ENCODE measurements around the gene SIX6. TPM values are rescaled to one million over a fixed set of nuclear protein-coding genes. Genes with fewer than 3 reads are reported as not detected.

SIX6 gene
- total RNA-seq, 6 experiments from 2014 or later, result not detected

- ATAC-seq (peak in 2 of 4 donors; percentile 14 to 38), DNase-seq (no peak)
- peaks cover 8 to 33% of the 10 kb centered on the region in 2 donors for H3K27me3 ChIP-seq
- no peak overlapping the region for H3K4me3 ChIP-seq
- peaks cover 0 to 10% (median 0%) of the 10 kb centered on the region in 4 donors for H3K4me1 ChIP-seq
- no peaks in the 10 kb centered on the region for H3K36me3 ChIP-seq
- intact Hi-C loops (cut with DNase I), result no loop called here
- no peak for TF ChIP-seq POLR2A (IDR thresholded peaks at IDR 0.05)
- TF ChIP-seq, protein P1, sequence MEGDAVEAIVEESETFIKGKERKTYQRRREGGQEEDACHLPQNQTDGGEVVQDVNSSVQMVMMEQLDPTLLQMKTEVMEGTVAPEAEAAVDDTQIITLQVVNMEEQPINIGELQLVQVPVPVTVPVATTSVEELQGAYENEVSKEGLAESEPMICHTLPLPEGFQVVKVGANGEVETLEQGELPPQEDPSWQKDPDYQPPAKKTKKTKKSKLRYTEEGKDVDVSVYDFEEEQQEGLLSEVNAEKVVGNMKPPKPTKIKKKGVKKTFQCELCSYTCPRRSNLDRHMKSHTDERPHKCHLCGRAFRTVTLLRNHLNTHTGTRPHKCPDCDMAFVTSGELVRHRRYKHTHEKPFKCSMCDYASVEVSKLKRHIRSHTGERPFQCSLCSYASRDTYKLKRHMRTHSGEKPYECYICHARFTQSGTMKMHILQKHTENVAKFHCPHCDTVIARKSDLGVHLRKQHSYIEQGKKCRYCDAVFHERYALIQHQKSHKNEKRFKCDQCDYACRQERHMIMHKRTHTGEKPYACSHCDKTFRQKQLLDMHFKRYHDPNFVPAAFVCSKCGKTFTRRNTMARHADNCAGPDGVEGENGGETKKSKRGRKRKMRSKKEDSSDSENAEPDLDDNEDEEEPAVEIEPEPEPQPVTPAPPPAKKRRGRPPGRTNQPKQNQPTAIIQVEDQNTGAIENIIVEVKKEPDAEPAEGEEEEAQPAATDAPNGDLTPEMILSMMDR (IDR thresholded peaks at IDR 0.05), result no peak
- WGBS (ENCODE audit: insufficient coverage, low coverage, low lambda C conversion rate, missing lambda C conversion rate), result 8% methylated on average over 23 of the region's 66 CpGs
- no peaks in the 10 kb centered on the region for H3K9me3 ChIP-seq
- no peak overlapping the region for H3K27ac ChIP-seq
Measured at GRCh38 chr14:60515511-60516289, 6.8 kb downstream of the SIX6 start.

DNA sequence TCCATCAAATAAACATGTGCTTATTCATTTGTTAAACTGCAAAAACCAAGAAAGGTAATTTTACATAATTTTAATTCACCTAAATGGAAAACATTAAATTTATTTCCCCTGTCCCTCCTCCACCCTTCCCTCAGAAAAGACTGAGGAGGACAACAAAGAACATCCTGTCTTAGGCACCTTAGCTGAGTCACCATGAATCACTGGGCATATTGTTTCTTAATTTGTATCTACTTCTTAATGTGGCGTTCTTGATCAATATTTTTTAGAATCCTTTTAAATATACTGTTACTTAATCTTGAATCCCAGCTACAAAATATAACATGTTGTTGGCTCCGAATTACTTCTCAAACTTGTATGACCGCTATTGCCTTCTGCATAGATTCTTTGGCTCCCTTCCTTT, 23.5 kb downstream of the SIX6 start:
- WGBS (ENCODE audit: insufficient coverage, low coverage, low lambda C conversion rate, missing lambda C conversion rate), result 51% methylated on average over 3 of the region's 3 CpGs
- ATAC-seq (no peak), DNase-seq (no peak)
- Histone ChIP-seq H3K27me3 (no peaks in the 10 kb centered on the region), H3K36me3 (no peaks in the 10 kb centered on the region), H3K9me3 (no peaks in the 10 kb centered on the region), H3K27ac (no peak overlapping the region), H3K4me1 (no peaks in the 10 kb centered on the region), H3K4me3 (no peak overlapping the region)
- TF ChIP-seq, protein P1 (IDR thresholded peaks at IDR 0.05), result no peak
- no peak for TF ChIP-seq POLR2A (IDR thresholded peaks at IDR 0.05)
- intact Hi-C loops (cut with DNase I), result no loop called here

- TF ChIP-seq, protein P1 (IDR thresholded peaks at IDR 0.05), result no peak
- TF ChIP-seq POLR2A (IDR thresholded peaks at IDR 0.05), result no peak
- intact Hi-C loops (cut with DNase I), result no loop called here
- no peak for ATAC-seq
Measured at GRCh38 chr14:60537663-60538062, 28.7 kb downstream of the SIX6 start.

GRCh38 chr14:60544659-60545058, 35.7 kb downstream of the SIX6 start:
- no peak overlapping the region for H3K4me3 ChIP-seq
- no peak for DNase-seq
- no peak overlapping the region for H3K27ac ChIP-seq
- TF ChIP-seq, protein P1 (IDR thresholded peaks at IDR 0.05), result no peak
- no peak for TF ChIP-seq POLR2A (IDR thresholded peaks at IDR 0.05)
- ATAC-seq, result no peak
- H3K36me3 ChIP-seq, result no peaks in the 10 kb centered on the region
- 55% methylated on average over 2 of the region's 2 CpGs for WGBS (ENCODE audit: insufficient coverage, low coverage, low lambda C conversion rate, missing lambda C conversion rate)
- intact Hi-C loops (cut with DNase I), result no loop called here
- H3K9me3 ChIP-seq, result peaks cover 0 to 4% (median 0%) of the 10 kb centered on the region in 4 donors
- no peaks in the 10 kb centered on the region for H3K4me1 ChIP-seq
- no peaks in the 10 kb centered on the region for H3K27me3 ChIP-seq

More at GRCh38 chr14:60537663-60538062, 28.7 kb downstream of the SIX6 start:
- Histone ChIP-seq H3K27me3 (no peaks in the 10 kb centered on the region), H3K36me3 (no peaks in the 10 kb centered on the region), H3K27ac (no peak overlapping the region), H3K9me3 (no peaks in the 10 kb centered on the region), H3K4me1 (no peaks in the 10 kb centered on the region), H3K4me3 (no peak overlapping the region)
- no peak for DNase-seq

Measured in right lobe of liver (tissue), 6 donors.